ENCODE measurements around the gene EDC3. TPM values are rescaled to one million over a fixed set of nuclear protein-coding genes. Genes with fewer than 3 reads are reported as not detected.

Gene EDC3
- total and polyA plus RNA-seq, 12 donors = 3.9 to 25.3 (median 16.1) TPM

DNA sequence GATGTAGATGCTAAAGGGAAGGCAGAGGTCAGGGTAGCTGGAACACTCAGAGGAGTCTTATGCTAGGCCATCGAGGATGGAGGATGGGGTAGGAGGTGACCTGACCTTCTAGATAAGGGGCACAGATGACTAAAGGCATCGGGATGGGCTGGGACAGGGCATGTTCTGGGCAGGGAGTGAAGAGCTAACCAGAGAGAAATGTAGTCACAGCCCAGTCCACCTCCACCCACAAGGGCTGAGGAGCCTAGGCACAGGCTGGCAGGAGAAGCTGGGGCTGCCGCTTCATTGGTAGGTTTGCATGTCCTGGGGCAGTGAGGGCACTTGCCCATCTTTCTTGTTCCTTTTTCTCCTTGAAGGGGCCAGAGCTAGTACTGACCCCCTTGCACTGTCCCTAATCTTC is 67.6 kb downstream of the EDC3 start:
- no peaks in the 10 kb centered on the region for H3K4me1 ChIP-seq (replicated peaks in 1 of 2)
- TF ChIP-seq POLR2A (IDR thresholded peaks at IDR 0.05) (no peak), CTCF (IDR thresholded peaks at IDR 0.05) (no peak)
- peaks cover 0 to 98% of the 10 kb centered on the region in 2 donors for H3K36me3 ChIP-seq (replicated peaks in 1 of 2)
- no peaks in the 10 kb centered on the region for H3K9me3 ChIP-seq (replicated peaks in 1 of 3)
- peak overlapping the region in 1 of 5 donors; percentile 6 for H3K27ac ChIP-seq
- DNase-seq = no peak
- no peaks in the 10 kb centered on the region for H3K27me3 ChIP-seq
- 39 to 58% (median 51%) methylated on average over 3 of the region's 3 CpGs for WGBS, 4 donors
- H3K4me3 ChIP-seq = no peak overlapping the region
- intact Hi-C loops (cut with DNase I) = loop anchor here in 1 of 2 donors (10.0 kb wide), 1 partner anchor 253 kb away; no protein-coding TSS in a partner anchor

- 57 to 74% (median 67%) methylated on average over 1 to 5 of the region's 5 CpGs for WGBS, 4 donors
- intact Hi-C loops (cut with DNase I) = loop anchor here in 1 of 2 donors (10.0 kb wide), 1 partner anchor 253 kb away; no protein-coding TSS in a partner anchor
- no peaks in the 10 kb centered on the region for H3K4me1 ChIP-seq (replicated peaks in 1 of 2)
- H3K36me3 ChIP-seq (replicated peaks in 1 of 2) = peaks cover 0 to 98% of the 10 kb centered on the region in 2 donors
- no peaks in the 10 kb centered on the region for H3K9me3 ChIP-seq (replicated peaks in 1 of 3)
- TF ChIP-seq POLR2A (IDR thresholded peaks at IDR 0.05) = no peak
- TF ChIP-seq CTCF (IDR thresholded peaks at IDR 0.05) = no peak
- no peaks in the 10 kb centered on the region for H3K27me3 ChIP-seq
- no peak for DNase-seq
- H3K4me3 ChIP-seq = no peak overlapping the region
- peak overlapping the region in 1 of 5 donors; percentile 6 for H3K27ac ChIP-seq
These were observed 68.1 kb downstream of the EDC3 start for GRCh38 chr15:74627766-74628165.

GRCh38 chr15:74626752-74627692 is 68.8 kb downstream of the EDC3 start:
- DNase-seq = peak in 1 of 7 donors; percentile 51
- WGBS, 4 donors = 68 to 77% (median 76%) methylated on average over 9 to 10 of the region's 10 CpGs
- peaks cover 0 to 98% of the 10 kb centered on the region in 2 donors for H3K36me3 ChIP-seq (replicated peaks in 1 of 2)
- intact Hi-C loops (cut with DNase I) = loop anchor here in 1 of 2 donors (10.0 kb wide), 1 partner anchor 252 kb away; no protein-coding TSS in a partner anchor
- H3K4me3 ChIP-seq = no peak overlapping the region
- no peaks in the 10 kb centered on the region for H3K4me1 ChIP-seq (replicated peaks in 1 of 2)
- no peak overlapping the region for H3K27ac ChIP-seq
- TF ChIP-seq CTCF (IDR thresholded peaks at IDR 0.05) (no peak), POLR2A (IDR thresholded peaks at IDR 0.05) (no peak)
- no peaks in the 10 kb centered on the region for H3K27me3 ChIP-seq
- no peaks in the 10 kb centered on the region for H3K9me3 ChIP-seq (replicated peaks in 1 of 3)

- H3K27me3 ChIP-seq = no peaks in the 10 kb centered on the region
- no peak overlapping the region for H3K27ac ChIP-seq
- peaks cover 0 to 100% of the 10 kb centered on the region in 2 donors for H3K36me3 ChIP-seq (replicated peaks in 1 of 2)
- no peak for DNase-seq
- H3K4me3 ChIP-seq = no peak overlapping the region
- H3K4me1 ChIP-seq (replicated peaks in 1 of 2) = peaks cover 3% of the 10 kb centered on the region in 2 donors
- intact Hi-C loops (cut with DNase I) = loop anchor here in 1 of 2 donors (10.0 kb wide), 1 partner anchor 252 kb away; no protein-coding TSS in a partner anchor
- TF ChIP-seq CTCF (IDR thresholded peaks at IDR 0.05) = no peak
- no peak for TF ChIP-seq POLR2A (IDR thresholded peaks at IDR 0.05)
- 80 to 92% (median 85%) methylated on average over 7 of the region's 7 CpGs for WGBS, 4 donors
- H3K9me3 ChIP-seq (replicated peaks in 1 of 3) = no peaks in the 10 kb centered on the region
These were observed 69.5 kb downstream of the EDC3 start for GRCh38 chr15:74626336-74626735.
